ENCODE data around the gene SIRT3. TPM values are rescaled to one million over a fixed set of nuclear protein-coding genes. Genes with fewer than 3 reads are reported as not detected.
"Not testable (repeated sequence)": the region's sequence is repeated elsewhere in the genome, so short reads cannot be mapped to it uniquely, and the experiment has no call there.

Gene SIRT3
- total and polyA plus RNA-seq, 4 donors = 9.9 to 17.1 (median 14.6) TPM

- not testable (repeated sequence) for H3K4me1 ChIP-seq (ENCODE audit: control insufficient read depth in 4 of 4, insufficient read depth in 4 of 4, low read length in 3 of 4); H3K27me3 ChIP-seq (ENCODE audit: control insufficient read depth in 4 of 4, insufficient read depth in 4 of 4, low read length in 3 of 4); DNase-seq (ENCODE audit: low spot score); H3K36me3 ChIP-seq (ENCODE audit: control insufficient read depth in 4 of 4, insufficient read depth in 3 of 4, low read depth in 1 of 4, low read length in 3 of 4); H3K9me3 ChIP-seq (ENCODE audit: control insufficient read depth in 4 of 4, low read length in 3 of 4)
- Histone ChIP-seq H3K4me3 (ENCODE audit: low read depth in 1 of 3, low read length in 3 of 3) (peak overlapping the region in 2 of 3 donors; percentile 4 to 30), H3K9ac (ENCODE audit: low read depth in 1 of 2, low read length in 2 of 2) (peak overlapping the region in 1 of 2 donors; percentile 53), H3K27ac (ENCODE audit: low read depth in 1 of 2, low read length in 2 of 2) (peak overlapping the region; percentile 60 to 84)
- 49% methylated on average over 16 of the region's 16 CpGs for WGBS
- TF ChIP-seq MAX (IDR thresholded peaks at IDR 0.05) = peak; percentile 5
- peak; percentile 36 for TF ChIP-seq YY1 (IDR thresholded peaks at IDR 0.05)
- peak; percentile 6 for TF ChIP-seq SP1 (IDR thresholded peaks at IDR 0.05)
These were observed 32.6 kb upstream of the SIRT3 start for GRCh38 chr11:268716-269145.

GRCh38 chr11:267491-267994 is 31.4 kb upstream of the SIRT3 start:
- Histone ChIP-seq H3K36me3 (ENCODE audit: control insufficient read depth in 4 of 4, insufficient read depth in 3 of 4, low read depth in 1 of 4, low read length in 3 of 4) (no peaks in the 10 kb centered on the region), H3K4me1 (ENCODE audit: control insufficient read depth in 4 of 4, insufficient read depth in 4 of 4, low read length in 3 of 4) (peaks cover 0 to 3% (median 0%) of the 10 kb centered on the region in 4 donors), H3K9me3 (ENCODE audit: control insufficient read depth in 4 of 4, low read length in 3 of 4) (peaks cover 0 to 1% (median 0%) of the 10 kb centered on the region in 4 donors), H3K27me3 (ENCODE audit: control insufficient read depth in 4 of 4, insufficient read depth in 4 of 4, low read length in 3 of 4) (no peaks in the 10 kb centered on the region), H3K9ac (ENCODE audit: low read depth in 1 of 2, low read length in 2 of 2) (peak overlapping the region in 1 of 2 donors; percentile 27), H3K27ac (ENCODE audit: low read depth in 1 of 2, low read length in 2 of 2) (peak overlapping the region; percentile 60 to 84), H3K4me3 (ENCODE audit: low read depth in 1 of 3, low read length in 3 of 3) (peak overlapping the region in 1 of 3 donors; percentile 41)
- WGBS = 59% methylated on average over 17 of the region's 18 CpGs
- TF ChIP-seq YY1 (IDR thresholded peaks at IDR 0.05) (no peak), SP1 (IDR thresholded peaks at IDR 0.05) (no peak), RXRA (IDR thresholded peaks at IDR 0.05) (no peak), ZBTB33 (IDR thresholded peaks at IDR 0.05) (no peak), HNF4G (IDR thresholded peaks at IDR 0.05) (no peak), TAF1 (conservative IDR thresholded peaks at IDR 0.05) (no peak), ATF3 (IDR thresholded peaks at IDR 0.05) (no peak), GABPA (IDR thresholded peaks at IDR 0.05 in 1 of 2, conservative IDR thresholded peaks at IDR 0.05 in 1 of 2) (no peak), NR2F2 (IDR thresholded peaks at IDR 0.05) (no peak), FOXA2 (IDR thresholded peaks at IDR 0.05) (no peak), RAD21 (IDR thresholded peaks at IDR 0.05) (no peak), FOXA1 (IDR thresholded peaks at IDR 0.05) (no peak), HNF4A (conservative IDR thresholded peaks at IDR 0.05) (no peak), CTCF (IDR thresholded peaks at IDR 0.05; ENCODE audit: low read depth, low read length, missing input control) (no peak), MAX (IDR thresholded peaks at IDR 0.05) (no peak)
- no peak for DNase-seq (ENCODE audit: low spot score)
